Measurements from ENCODE around the gene ZNF445.
A peak's percentile ranks its signal among the peaks of the same experiment; 100 is the strongest.
"Not testable (repeated sequence)": the region's sequence is repeated elsewhere in the genome, so short reads cannot be mapped to it uniquely, and the experiment has no call there.

The ZNF445 gene

DNA sequence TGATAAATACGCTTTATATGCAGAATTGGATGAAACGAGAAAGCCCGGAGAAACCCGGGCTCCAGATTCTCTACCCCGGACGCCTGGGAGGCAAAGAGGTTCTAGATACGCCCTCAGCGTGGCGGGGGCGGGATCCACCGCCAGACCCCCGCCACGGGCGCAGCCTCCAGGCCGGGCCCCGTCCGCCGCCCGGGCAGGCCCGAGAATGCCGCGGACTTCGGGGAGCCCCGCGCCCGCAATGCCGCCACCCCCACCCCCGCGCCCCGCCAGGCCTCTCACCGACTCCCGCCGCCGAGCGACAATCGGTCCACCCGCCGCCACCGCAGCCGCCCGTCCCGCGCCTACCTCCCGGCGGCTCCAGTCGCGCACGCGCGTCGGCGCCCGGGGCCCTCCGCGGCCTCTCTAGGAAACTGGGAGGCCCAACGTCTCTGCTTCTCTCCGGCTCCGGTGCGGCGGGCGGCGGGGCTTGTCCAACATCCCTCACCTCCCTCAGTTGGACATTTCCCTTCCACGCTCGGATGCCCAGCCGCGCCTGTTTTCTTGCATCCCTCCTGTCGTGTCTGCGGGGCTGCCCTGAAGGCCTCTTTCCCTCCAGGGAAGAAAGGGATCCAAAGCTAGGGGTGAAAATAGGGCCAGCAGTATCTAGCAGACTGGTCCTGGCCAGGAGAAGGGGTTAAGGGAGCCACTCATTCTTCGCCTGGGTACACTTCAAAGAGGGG is at the start of gene ZNF445:
Gene ZNF445 (minus strand): TSS at position 359 of the 719 bp plus-strand sequence. CDS start 22,121 bp downstream, outside the sequence.
- DNase-seq (ENCODE audit: low read depth in 2 of 2) = peak; percentile 43 to 56

DNA sequence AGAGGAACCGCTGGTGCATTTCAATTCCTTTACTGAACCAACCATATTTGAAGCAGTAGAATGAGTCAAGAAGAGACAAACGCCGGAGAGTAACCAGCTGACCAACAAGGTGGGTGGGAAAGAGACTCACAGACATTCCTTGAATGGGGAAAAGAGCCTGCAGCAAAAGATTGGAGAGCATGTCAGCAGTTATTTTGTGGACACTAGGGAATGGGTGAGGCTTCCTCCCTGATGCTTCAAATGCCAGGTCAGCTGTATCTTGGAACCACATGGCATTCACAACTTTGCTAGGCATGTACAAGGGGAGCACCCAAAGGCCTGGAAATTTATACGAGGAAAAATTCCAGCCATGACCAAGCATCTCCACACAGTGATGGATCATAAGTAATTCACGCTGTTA is 47.6 kb upstream of the ZNF445 start:
- DNase-seq (ENCODE audit: low read depth in 2 of 2) = no peak

DNA sequence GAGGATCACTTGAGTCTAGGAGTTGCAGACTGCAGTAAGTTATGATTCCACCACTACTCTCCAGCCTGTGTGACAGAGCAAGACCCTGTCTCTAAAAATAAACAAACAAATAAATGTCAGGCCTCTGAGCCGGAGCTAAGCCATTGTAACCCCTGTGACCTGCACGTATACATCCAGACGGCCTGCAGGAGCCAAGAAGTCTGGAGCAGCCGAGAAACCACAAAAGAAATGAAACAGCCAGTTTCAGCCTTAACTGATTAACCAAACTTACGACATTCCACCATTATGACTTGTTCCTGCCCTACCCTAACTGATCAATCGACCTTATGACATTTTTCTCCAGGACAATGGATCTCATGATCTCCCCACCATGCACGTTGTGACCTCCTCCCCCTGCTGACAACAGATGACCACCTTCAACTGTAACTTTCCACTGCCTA is 45.0 kb upstream of the ZNF445 start:
- no peak for DNase-seq (ENCODE audit: low read depth in 2 of 2)

DNA sequence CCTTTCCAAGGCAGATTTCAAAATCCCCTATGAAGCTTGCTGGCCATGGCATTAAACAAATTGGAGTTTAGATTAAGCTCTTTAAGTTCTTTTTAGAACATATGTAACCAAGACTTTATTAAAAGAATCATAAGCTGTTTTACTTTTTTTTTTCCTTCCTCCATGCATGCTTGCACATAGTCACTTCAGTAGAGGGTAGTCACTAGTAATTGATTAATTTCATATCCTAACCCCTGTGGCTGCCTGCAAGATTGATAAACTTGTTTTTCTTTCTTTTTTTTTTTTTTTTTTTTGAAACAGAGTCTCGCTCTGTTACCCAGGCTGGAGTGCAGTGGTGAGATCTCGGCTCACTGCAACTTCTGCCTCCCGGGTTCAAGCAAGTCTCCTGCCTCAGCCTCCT is 44.3 kb upstream of the ZNF445 start:
- DNase-seq (ENCODE audit: low read depth in 2 of 2) = no peak

DNA sequence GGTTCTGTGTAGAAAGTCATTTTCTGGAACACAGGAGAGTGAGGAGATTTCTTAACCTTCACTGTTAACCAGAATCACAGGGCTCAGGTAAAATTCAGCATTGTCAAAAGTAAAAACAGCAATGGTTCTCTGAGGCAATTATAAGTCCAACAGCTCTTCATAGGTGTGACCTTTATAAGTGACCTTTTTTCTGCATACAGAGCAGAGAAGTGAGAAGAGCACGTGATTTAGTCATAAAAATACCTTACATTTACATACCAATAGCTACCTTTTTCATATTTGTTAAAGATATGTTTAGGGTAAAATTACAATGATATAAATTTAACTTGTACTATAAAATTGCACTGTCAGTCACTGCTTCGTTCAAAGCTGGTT is 41.3 kb upstream of the ZNF445 start:
- DNase-seq (ENCODE audit: low read depth in 2 of 2) = no peak

DNA sequence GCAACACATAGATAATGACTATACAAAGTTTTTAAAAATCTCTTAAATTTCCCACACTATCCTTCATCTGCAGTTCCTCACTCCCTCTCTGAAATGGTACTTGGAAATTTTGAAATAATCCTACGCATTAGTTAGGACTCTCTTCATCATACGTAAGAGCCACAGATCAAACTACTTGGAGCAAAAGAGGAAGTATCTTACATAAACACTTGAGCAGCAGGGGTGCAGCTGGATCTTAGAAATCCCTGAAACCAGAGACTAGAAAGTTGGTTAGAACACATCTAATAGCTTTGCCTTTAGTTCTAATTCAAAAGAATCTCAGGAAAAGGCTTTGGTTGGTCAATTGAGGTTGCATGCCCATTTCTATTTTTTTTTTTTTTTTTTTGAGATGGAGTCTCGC is 38.8 kb upstream of the ZNF445 start:
- DNase-seq (ENCODE audit: low read depth in 2 of 2) = no peak

DNA sequence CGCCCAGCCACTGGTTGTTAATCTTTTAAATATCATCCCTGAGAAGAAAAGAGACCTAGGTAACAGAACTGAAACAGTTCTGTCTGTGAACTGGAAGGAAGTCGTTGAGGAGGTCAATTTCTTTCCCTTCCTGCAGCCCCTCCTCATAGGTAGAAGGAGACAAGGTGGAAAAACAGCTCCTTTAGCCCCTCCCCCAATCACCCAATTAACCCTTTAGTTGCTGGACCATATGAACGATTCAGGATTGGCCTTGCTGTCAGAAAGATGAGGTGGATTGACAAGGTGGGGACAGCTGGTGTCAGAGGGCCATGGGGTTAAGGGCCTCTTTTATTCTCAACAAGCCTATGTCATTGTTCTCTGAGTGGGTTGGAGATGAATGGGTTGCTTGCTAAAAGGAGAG is 36.0 kb upstream of the ZNF445 start:
- DNase-seq (ENCODE audit: low read depth in 2 of 2) = no peak

DNA sequence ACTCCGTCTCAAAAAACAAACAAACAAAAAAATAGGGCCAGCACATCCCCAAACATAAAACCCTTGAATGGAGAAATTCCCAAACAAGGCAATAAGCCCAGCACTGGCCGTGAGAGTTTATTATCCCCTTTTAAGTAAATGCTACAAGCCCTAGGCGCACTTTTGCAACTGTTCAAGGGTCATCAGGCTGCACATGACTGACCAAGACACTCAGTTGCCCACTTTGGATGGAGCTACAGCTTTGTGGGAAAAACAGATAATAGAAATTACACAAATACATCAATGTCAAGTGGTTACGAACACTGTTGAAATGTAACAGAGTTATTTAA is 33.7 kb upstream of the ZNF445 start:
- DNase-seq (ENCODE audit: low read depth in 2 of 2) = no peak

DNA sequence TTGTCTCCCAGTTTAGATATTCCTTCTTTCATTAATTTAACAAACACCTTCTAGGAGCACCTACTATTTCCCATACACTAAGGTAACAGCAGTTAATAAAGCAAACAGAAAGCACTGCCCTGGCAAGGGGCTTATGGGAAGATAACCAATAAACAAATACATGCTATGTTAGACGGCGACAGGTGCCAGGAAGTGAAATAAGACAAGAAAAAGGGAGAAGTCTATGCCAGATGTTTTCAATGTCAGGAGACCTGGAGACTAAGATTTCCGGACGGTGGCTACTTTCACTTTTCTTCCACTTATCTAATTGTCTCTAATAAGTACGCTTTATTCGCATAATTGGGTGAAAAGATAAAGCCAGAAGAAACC is 32.5 kb upstream of the ZNF445 start:
- no peak for DNase-seq (ENCODE audit: low read depth in 2 of 2)

DNA sequence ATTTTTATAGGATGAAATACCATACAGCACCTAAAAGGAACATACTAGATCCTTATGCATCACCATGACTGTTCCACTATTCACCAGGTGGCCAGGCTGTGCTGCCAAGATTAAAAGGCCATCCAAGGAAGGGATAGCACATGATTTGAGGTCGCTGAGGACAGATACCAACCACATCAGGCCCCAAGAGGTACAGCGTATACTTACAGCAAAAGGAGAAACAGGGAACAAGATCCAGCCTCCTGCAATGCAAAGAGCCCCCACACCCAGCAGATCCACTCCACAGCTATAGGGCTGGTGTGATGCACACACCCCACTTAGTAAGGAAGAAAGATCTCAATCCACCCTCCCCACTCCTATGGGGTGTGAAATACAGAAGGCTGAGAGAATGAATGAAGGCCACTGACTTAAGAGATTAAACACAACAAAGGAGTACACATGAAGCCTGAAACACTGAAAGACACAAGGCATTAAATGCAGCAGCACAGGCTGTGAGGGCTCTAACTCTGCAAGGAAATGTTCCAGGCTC is 32.0 kb upstream of the ZNF445 start:
- no peak for DNase-seq (ENCODE audit: low read depth in 2 of 2)

DNA sequence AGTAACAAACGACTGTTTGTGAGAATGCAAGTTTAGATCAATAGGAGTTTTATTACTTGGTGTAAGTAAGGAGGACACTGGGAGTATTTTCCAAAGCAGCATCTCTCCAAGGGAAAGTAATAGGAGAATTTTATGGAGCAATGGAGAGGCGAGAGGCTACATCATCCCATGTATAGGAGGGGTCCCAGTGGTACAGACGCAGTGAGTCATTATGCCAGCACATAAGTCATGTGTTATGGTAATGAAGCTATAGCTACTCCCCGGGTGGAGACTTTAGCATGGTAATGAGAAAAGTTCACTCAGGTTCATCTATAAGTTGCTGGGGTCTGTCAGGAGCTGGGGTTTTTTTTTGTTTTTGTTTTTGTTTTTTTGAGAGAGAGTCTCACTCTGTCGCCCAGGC is 29.5 kb upstream of the ZNF445 start:
- no peak for DNase-seq (ENCODE audit: low read depth in 2 of 2)

DNA sequence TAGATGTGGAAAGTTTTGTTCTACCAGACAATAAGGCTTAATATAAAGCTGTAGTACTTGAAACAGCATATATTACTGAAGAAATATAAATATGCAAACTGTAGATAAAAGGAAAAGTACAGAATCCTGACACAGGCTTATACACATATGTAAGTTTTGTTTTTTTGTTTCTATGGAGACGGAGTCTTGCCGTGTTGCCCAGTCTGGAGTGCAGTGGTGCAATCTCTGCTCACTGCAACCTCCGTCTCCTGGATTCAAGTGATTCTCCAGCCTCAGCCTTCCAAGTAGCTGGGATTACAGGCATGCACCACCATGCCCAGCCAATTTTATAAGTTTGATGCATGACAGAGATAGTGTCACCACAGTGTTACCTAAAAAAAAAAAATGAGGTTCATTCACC is 29.1 kb upstream of the ZNF445 start:
- DNase-seq (ENCODE audit: low read depth in 2 of 2) = no peak

DNA sequence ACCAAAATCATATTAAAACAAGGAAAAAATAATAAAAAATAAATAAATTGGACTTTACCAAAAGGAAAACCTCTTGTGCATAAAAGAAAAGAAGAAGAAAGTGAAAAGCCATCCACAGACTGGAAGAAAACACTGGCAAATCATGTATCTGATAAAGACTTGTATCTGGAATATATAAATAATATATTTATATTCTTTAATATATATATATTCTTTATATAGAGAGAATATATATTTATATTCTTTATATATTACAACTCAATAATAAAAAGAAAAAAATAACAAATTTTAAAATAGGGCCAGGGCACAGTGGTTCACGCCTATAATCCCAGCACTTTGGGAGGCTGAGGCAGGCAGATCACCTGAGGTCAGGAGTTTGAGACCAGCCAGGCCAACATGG is 27.1 kb upstream of the ZNF445 start:
- no peak for DNase-seq (ENCODE audit: low read depth in 2 of 2)

DNA sequence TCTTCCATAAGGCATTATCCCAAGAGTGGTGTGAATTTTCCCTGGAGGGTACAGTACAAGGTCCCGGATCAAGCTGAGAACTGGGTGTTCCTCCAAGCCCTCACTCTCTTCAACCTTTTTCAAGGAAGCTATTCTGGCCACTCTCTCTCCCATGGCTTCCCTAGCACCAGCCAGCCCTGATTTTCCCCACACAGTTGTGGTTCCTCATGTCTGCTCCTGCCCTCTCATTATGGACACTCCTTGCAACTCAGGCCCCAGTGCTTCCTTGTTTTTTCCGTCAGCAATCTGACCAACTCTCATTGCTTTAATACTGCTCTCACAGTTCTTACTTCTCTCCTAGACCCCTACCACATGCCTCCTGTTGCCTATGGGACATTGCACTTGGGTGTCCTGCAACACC is 25.7 kb upstream of the ZNF445 start:
- DNase-seq (ENCODE audit: low read depth in 2 of 2) = not testable (repeated sequence)

DNA sequence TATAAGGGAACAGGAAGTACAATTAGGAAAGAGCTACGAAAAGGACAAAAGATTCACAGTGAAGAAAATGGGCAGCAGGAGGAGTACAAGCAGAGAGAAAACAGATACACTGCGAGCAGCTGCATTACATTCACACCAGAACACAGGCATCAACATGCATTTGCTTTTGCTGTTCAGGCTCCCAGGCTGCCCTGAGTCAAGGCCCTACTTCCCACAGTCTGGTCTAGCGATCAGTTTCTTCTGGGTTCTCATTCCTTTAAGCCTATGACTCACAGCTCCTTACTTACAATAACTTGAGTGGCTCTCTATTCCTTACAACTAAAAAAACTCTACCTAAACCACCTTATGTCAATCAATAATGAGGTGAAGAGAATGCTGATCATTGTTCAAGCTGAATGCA is 24.5 kb upstream of the ZNF445 start:
- no peak for DNase-seq (ENCODE audit: low read depth in 2 of 2)

DNA sequence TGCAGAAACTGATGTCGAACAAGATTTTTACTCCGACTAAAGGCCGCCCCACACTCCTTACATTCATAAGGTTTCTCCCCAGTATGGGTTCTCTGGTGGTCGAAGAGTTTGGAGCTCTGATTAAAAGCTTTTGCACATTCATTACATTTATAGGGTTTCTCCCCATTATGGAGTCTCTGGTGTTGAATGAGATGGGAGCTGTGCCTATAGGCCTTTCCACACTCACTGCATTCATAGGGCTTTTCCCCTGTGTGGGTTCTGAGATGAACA is 22.4 kb upstream of the ZNF445 start:
- not testable (repeated sequence) for DNase-seq (ENCODE audit: low read depth in 2 of 2)

DNA sequence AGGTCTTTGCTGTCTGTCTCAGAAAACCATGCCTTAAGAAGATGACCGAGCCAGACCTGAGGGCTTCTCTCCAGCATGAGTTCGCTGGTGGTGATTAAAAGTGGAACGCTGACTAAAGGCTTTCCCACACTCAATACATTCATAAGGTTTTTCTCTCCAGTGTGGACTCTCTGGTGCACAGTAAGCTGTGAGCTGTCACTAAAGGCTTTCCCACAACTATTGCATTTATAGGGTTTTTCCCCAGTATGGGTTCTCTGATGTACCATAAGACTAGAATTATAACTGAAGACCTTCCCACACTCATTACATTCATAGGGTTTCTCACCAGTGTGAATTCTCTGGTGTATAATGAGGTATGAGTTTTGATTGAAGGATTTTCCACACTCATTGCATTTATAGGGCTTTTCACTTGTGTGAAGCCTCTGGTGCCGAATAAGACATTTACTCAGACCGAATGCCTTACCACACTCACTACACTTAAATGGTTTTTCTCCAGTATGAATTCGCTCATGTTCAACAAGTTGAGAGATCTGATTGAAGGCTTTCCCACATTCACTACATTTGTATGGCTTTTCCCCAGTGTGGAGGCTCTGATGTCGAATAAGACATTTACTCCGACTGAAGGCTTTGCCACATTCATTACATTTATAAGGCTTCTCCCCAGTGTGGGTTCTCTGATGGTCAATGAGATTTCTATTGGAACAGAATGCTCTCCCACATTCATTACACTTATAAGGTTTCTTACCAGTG is 21.9 kb upstream of the ZNF445 start:
- DNase-seq (ENCODE audit: low read depth in 2 of 2) = no peak

DNA sequence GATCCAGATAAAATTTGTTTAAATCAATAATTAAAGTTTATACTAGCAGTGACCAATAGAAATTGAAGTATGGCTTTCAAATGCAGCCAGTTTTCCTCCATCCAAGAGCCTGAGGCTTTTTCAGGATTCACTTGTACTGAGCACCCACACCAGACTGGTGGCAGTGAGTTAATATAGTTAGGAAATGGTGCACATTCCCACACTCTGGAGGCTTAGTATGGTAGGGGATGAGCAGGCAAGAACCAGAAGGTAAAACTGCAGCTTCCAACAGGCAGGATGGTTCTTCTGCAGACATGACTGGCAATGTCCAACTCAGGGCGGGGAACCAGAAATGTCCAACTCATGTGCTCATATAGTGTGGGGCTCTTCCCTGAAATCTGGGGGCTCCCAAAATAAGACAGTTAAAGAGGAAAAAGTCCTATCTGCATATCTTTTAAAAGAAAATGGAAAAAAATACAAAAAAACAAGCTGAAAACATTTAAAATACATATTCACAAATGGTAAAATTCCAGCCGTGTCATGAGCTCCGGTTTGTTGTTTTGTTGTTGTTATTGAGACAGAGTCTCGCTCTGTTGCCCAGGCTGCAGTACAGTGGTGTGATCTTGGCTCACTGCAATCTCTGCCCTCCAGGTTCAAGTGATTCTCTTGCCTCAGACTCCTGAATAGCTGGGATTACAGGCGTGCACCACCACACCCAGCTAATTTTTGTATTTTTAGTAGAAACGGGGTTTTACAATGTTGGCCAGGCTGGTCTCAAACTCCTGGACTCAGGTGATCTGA is 18.4 kb upstream of the ZNF445 start:
- DNase-seq (ENCODE audit: low read depth in 2 of 2) = no peak

DNA sequence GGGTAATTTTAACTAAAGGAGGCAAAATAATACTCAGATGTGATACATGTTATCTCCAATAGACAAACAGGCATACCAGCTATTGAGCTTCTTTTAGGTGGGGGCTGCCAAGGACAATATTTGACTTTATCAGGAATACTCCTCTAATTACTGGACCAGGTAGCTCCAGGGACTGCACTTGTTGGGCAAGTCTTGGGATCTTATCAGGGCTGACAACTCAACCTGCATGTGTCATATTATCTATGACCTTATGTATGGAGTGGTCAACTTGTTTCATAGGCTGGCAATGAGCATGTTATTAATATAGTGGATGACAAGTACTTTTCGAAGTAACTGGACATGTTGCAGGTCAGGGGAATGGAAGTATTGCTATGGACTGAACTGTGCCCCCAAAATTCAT is 15.0 kb upstream of the ZNF445 start:
- DNase-seq (ENCODE audit: low read depth in 2 of 2) = no peak

DNA sequence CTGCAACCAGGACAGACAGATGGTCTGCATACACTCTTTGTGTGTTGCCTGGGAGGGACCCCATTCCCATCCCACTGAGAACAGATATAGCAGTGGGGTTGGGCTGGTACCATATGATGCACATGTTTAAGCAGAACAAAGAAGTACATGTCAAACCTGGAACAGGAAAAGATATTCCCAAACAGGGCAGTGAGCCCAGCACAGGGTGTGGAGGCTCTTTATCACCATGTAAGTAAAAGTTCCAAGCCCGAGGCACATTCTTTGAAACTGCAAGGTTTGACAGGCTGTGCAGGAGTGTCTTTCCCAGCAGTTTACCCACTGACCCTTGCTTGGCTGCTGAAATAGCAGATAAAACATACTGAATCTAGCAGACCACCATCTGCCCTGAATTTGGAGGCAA is 5.3 kb upstream of the ZNF445 start:
- no peak for DNase-seq (ENCODE audit: low read depth in 2 of 2)

DNA sequence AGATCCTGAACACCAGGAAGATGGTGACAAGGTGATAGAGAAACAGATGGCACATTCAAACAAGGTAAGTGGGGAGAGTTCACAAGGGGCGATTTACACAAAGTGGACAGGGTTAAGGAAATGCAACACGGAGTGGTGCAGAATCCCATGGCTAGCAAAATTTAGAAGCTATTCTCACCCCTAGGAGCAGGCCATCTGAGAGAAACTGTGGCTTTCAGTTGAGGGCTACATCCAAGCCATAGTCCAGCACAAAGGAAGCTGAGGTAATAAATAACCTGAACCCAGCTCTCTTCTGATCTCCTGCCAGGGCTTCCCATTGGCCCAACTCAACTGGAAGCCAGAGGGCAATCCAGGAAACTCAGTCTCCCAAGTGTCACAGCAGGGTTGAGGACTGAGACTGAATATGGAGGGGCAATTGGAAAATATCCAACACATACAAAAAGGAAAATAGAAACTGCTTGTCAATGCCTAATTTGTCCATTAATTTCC is 1.2 kb upstream of the ZNF445 start:
- DNase-seq (ENCODE audit: low read depth in 2 of 2) = no peak

DNA sequence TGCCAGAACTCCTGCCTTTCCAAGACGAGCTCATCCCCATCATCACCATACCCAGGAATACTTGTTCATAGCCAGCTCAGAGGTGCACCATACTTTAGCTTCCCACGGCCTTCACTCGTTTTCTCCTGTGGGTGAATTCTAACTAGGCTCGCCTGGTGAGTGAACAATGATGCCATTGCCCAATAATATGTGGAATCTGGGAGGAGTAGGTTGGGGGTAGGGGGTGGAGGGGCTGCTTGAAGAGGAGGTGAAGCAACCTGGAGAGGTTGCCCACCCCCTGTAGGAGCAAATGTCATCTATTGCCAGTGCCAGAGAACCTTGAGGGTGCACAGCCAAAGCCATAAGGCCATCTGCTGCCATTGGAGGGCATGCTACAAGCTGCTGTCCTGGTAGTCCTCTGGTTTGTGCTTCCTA is 592 bp upstream of the ZNF445 start:
- DNase-seq (ENCODE audit: low read depth in 2 of 2) = no peak

DNA sequence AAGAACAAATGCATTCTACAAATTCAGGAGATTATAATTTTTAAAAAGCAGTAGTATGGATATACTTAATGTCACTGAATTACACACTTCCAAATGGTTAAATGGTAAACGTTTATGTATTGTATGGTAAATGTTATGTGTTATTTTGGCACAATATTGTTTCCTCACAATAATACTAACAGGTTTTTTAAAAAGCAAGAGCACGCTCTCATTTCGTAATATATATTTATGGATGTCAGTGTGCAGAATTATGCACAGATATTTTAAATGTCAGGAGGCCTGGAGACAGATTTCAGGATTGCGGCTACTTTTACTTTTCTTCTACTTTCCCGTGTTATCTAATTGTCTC is 533 bp downstream of the ZNF445 start:
- DNase-seq (ENCODE audit: low read depth in 2 of 2) = no peak

All from stimulated activated CD8-positive, alpha-beta memory T cell treated with anti-CD3 and anti-CD28 coated beads, Interleukin-15, amount 100 ng/mL, for 4 hours (primary cell).